GM12878 (cell line): ENCODE measurements around the gene TSPAN10. TPM values are rescaled to one million over a fixed set of nuclear protein-coding genes. Genes with fewer than 3 reads are reported as not detected.

ENCODE experiments used
- ATAC-seq: fragments of 200-7000 bp; cut with Tn5 transposase; 3 replicates; pipeline ENCODE4 v1.9.1; 2020; ENCODE audit warnings: mild to moderate bottlenecking, moderate library complexity
- BruUV-seq: library from RNA; stranded (reverse); fragments of 400-500 nt; replicated peaks from 2 replicates; lab custom pipeline; 2021; lab: Mats Ljungman, UMichigan
- CTCF ChIA-PET: fragments of 300-600 bp; sonication (Branson Sonifier 250); formaldehyde crosslinking; extraction: SDS; loops from one replicate; lab custom pipeline; 2021; ENCODE audit warnings: inconsistent platforms; lab: Yijun Ruan, JAX
- POLR2A ChIA-PET: fragments of 350-600 bp; formaldehyde crosslinking; extraction: SDS; loops from one replicate; lab custom pipeline; 2021; ENCODE audit warnings: inconsistent platforms; lab: Charles Lee
- RAD21 ChIA-PET: fragments of 300-600 bp; sonication (Branson Sonifier 250); formaldehyde crosslinking; loops from one replicate; lab custom pipeline; 2023; ENCODE audit warnings: antibody characterized with exemption; ENCODE audit not compliant: unreplicated experiment; lab: Charles Lee
- SMC1A ChIA-PET: fragments of 300-600 bp; sonication (Branson Sonifier 250); formaldehyde crosslinking; loops from one replicate; lab custom pipeline; 2023; ENCODE audit not compliant: unreplicated experiment, uncharacterized antibody; lab: Charles Lee
- DNase-seq: peaks from one replicate; pipeline ENCODE4 v3.0.0-alpha.2; 2011; ENCODE audit warnings: low read depth, low spot score
- FAIRE-seq: peaks from 3 replicates; lab custom pipeline; 2011; peaks lifted over from hg19 to GRCh38; lab: Jason Lieb, UNC
- H2AFZ ChIP-seq: 2 replicates; pipeline ENCODE4 v1.6.0; 2011; ENCODE audit warnings: low read depth, low read length, control low read depth; ENCODE audit not compliant: control insufficient read depth
- H3K27ac ChIP-seq: 2 replicates; pipeline ENCODE4 v1.5.1; 2011; ENCODE audit warnings: control low read depth; ENCODE audit not compliant: control insufficient read depth, insufficient read depth
- H3K27me3 ChIP-seq, 2 experiments: replicated peaks in 1 of 2; 2 replicates each; pipeline versions ENCODE4 v1.6.0 to v1.6.1; 2011; ENCODE audit warnings: low read length in 1 of 2; ENCODE audit not compliant: control insufficient read depth in 2 of 2, insufficient read depth in 2 of 2
- H3K36me3 ChIP-seq, 2 experiments: 2 replicates each; pipeline ENCODE4 v1.5.1; 2011; ENCODE audit warnings: low read length in 1 of 2; ENCODE audit not compliant: control insufficient read depth in 2 of 2, insufficient read depth in 2 of 2
- H3K4me1 ChIP-seq: 2 replicates; pipeline ENCODE4 v1.6.1; 2011; ENCODE audit warnings: mild to moderate bottlenecking, low read length, moderate library complexity, mixed read lengths; ENCODE audit not compliant: control insufficient read depth, insufficient read depth
- H3K4me2 ChIP-seq: 2 replicates; pipeline ENCODE4 v1.6.0; 2011; ENCODE audit warnings: control low read depth; ENCODE audit not compliant: control insufficient read depth, insufficient read depth
- H3K4me3 ChIP-seq: fragments of 200-600 bp; sonication (generic); 2 replicates; pipeline ENCODE4 v1.5.1; 2016
- H3K79me2 ChIP-seq: 2 replicates; pipeline ENCODE4 v1.6.0; 2011; ENCODE audit warnings: low read length; ENCODE audit not compliant: control insufficient read depth, insufficient read depth
- H3K9ac ChIP-seq: 2 replicates; pipeline ENCODE4 v1.8.0; 2011; ENCODE audit warnings: low read length, control low read depth, mixed read lengths; ENCODE audit not compliant: control insufficient read depth, insufficient read depth
- H3K9me3 ChIP-seq: replicated peaks from 3 replicates; pipeline ENCODE4 v1.5.1; 2011; ENCODE audit warnings: mild to moderate bottlenecking, low read length; ENCODE audit not compliant: control insufficient read depth, insufficient read depth
- H4K20me1 ChIP-seq: 2 replicates; pipeline ENCODE4 v1.6.0; 2011; ENCODE audit not compliant: control insufficient read depth, insufficient read depth
- BACH1 ChIP-seq: fragments of 450-650 bp; IDR thresholded peaks from 2 replicates; pipeline ENCODE4 v1.6.1; 2017; ENCODE audit warnings: mild to moderate bottlenecking, borderline replicate concordance
- BCL11A ChIP-seq: IDR thresholded peaks from 2 replicates; pipeline ENCODE4 v1.6.1; 2011; ENCODE audit warnings: low read depth, low read length
- CBX3 ChIP-seq: fragments of 200-600 bp; sonication (generic); IDR thresholded peaks from 2 replicates; pipeline ENCODE4 v1.6.1; 2016; ENCODE audit warnings: low read depth, borderline replicate concordance
- HDAC6 ChIP-seq: fragments of 200-600 bp; sonication (generic); IDR thresholded peaks from one replicate; pipeline ENCODE4 v1.8.0; 2017; ENCODE audit warnings: antibody characterized with exemption; ENCODE audit not compliant: unreplicated experiment
- IKZF1 ChIP-seq: fragments of 450-650 bp; conservative IDR thresholded peaks from 2 replicates; pipeline ENCODE4 v1.6.1; 2017; ENCODE audit warnings: antibody characterized with exemption, mild to moderate bottlenecking
- KDM1A ChIP-seq: fragments of 200-600 bp; sonication (generic); IDR thresholded peaks from 2 replicates; pipeline ENCODE4 v1.6.1; 2016; ENCODE audit warnings: borderline replicate concordance
- PML ChIP-seq: IDR thresholded peaks from 2 replicates; pipeline ENCODE4 v1.6.1; 2012; ENCODE audit warnings: low read length, inconsistent platforms
- RAD21 ChIP-seq: IDR thresholded peaks from 2 replicates; pipeline ENCODE4 v1.6.1; 2011; ENCODE audit warnings: mild to moderate bottlenecking, low read depth, low read length, moderate library complexity; ENCODE audit not compliant: insufficient read depth
- RFX5 ChIP-seq: IDR thresholded peaks from 2 replicates; pipeline ENCODE4 v1.6.1; 2011; ENCODE audit warnings: low read depth, low read length, improper control_type of control experiment
- SUPT20H ChIP-seq: IDR thresholded peaks from 2 replicates; pipeline ENCODE4 v1.6.1; 2011; ENCODE audit warnings: low read depth, mild to moderate bottlenecking, low read length, moderate library complexity, borderline replicate concordance; ENCODE audit not compliant: control insufficient read depth
- SUZ12 ChIP-seq: fragments of 200-600 bp; sonication (generic); IDR thresholded peaks from one replicate; pipeline ENCODE4 v1.6.1; 2018; ENCODE audit warnings: antibody characterized with exemption, mild to moderate bottlenecking; ENCODE audit not compliant: unreplicated experiment
- ZNF217 ChIP-seq: fragments of 450-650 bp; IDR thresholded peaks from 2 replicates; pipeline ENCODE4 v1.6.1; 2017; ENCODE audit warnings: antibody characterized with exemption, mild to moderate bottlenecking
- WGBS: methylation state at CpG from one replicate; pipeline ENCODE4 v1.1.6; 2016; ENCODE audit warnings: low lambda C conversion rate; ENCODE audit not compliant: insufficient replicate concordance, insufficient coverage; ENCODE audit errors: missing lambda C conversion rate; 5-methylcytosine and 5-hydroxymethylcytosine counted together
- in situ Hi-C: fragments of 300-500 bp; cut with MboI; formaldehyde crosslinking; loops from 9 replicates; pipeline ENCODE4 v1.14.3; 2018; ENCODE audit warnings: mixed read lengths
- intact Hi-C: fragments of 100-400 bp; cut with micrococcal nuclease; formaldehyde crosslinking; loops from one replicate; pipeline ENCODE4 v1.14.2; 2022; ENCODE audit not compliant: unreplicated experiment
- polyA plus RNA-seq, 11 experiments: library from polyadenylated mRNA; depleted of rRNA in 4 of 11; unstranded in 6 of 11; stranded (reverse) in 5 of 11; fragments of >200 nt; fragmentation: Nextera tagmentation in 4 of 11; fragmentation: Illumina TruSeq in 1 of 11; extraction: Ambion mirVana in 4 of 11; extraction: Trizol in 1 of 11; gene quantifications; 1 replicate in 1 of 11; 2 replicates in 10 of 11; pipeline versions ENCODE4 v1.2.1 to v1.2.3, GENCODE V29; 2011 to 2016; ENCODE audit warnings: inconsistent platforms in 2 of 11, missing spikeins in 2 of 11, low read depth in 1 of 11
- total RNA-seq, 4 experiments: library from RNA; depleted of rRNA in 3 of 4; stranded (reverse); fragments of >200 nt in 3 of 4; fragmentation: Illumina TruSeq in 1 of 4; extraction: Trizol in 1 of 4; gene quantifications; 2 replicates each; pipeline versions ENCODE4 v1.2.1 to v1.2.3, GENCODE V29; 2013 to 2021
- TF ChIP-seq, protein P1 (sequence below): fragments of 150-350 bp; IDR thresholded peaks from 2 replicates; pipeline ENCODE4 v1.6.1; 2014; ENCODE audit warnings: mild to moderate bottlenecking, low read depth, low read length
- TF ChIP-seq, protein P2 (sequence below): fragments of 450-650 bp; IDR thresholded peaks from 2 replicates; pipeline ENCODE4 v1.6.1; 2014; ENCODE audit warnings: mild to moderate bottlenecking

The TSPAN10 gene
- total and polyA plus RNA-seq, 10 of the 15 experiments (the other 5 are each of a cell fraction or from before 2014, with no cell fraction given) = 0.13 to 0.82 (median 0.43) TPM

DNA sequence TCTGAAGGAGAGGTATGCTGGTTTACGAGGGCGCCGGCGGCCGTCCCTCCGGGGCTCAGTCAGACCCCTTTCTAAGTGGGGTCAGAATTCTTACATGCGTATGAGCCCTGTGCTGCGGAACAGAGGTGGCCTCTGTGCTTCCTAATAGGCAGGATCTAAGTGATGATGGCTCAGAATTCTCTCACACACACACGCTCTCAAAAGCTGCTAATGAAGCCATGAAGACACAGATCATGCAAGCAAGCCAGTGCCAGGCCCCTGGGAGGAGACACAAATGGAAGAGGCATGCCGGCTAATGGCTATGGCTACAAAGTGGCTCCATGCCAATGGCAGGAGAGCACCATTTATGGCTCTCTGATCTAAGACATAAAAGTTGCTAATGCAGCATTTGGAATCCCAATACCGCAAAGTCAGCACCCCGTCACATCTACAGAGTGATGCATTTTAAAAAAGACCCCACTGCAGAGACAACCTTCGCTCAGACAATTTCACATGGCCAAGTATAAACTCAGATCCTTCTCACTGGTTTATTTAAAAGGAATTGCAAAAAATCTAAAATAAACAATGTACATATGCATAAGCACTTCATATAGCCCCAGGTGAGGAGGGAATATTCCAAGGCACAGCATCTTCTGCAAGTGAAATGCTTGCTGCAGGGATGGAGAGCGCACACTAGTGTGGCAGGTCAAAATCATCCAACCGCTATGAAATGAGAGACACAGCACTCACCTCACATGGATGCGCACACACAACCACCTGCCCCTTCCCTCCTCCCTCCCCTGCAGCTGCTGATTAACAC, 24.6 kb upstream of the TSPAN10 start:
- in situ Hi-C loops (no loop called here), intact Hi-C loops (no loop called here)
- ChIA-PET SMC1A (no interaction called here), CTCF (interaction anchor here (1.0 kb wide), 1 partner anchor 11 kb away, joined by 3 read pairs; no protein-coding TSS in a partner anchor), POLR2A (interaction anchor here (0.6 to 1.0 kb wide), 2 partner anchors 9 to 60 kb away, joined by 3 read pairs; partner anchors contain the start of gene FAAP100), RAD21 (no interaction called here)
- H3K36me3 ChIP-seq = peaks cover 22 to 28% of the 10 kb centered on the region in 2 experiments
- H3K79me2 ChIP-seq = peaks cover 3% of the 10 kb centered on the region; the same call in 1 of the 2 replicates
- H3K4me2 ChIP-seq = no peak overlapping the region
- WGBS = 91% methylated on average over 15 of the region's 16 CpGs
- ATAC-seq (no peak), DNase-seq (no peak), FAIRE-seq (no peak)
- no peak overlapping the region for H3K27ac ChIP-seq
- H3K4me3 ChIP-seq = no peak overlapping the region
- H2AFZ ChIP-seq = no peak overlapping the region
- H3K9me3 ChIP-seq = no peaks in the 10 kb centered on the region
- no peaks in the 10 kb centered on the region for H3K27me3 ChIP-seq
- no peaks in the 10 kb centered on the region for H4K20me1 ChIP-seq
- H3K4me1 ChIP-seq = no peaks in the 10 kb centered on the region
- no TSS peak for BruUV-seq
- TF ChIP-seq RFX5 (no peak), BCL11A (no peak), ZNF217 (no peak), PML (no peak), RAD21 (no peak), CBX3 (no peak), SUZ12 (no peak), IKZF1 (no peak), SUPT20H (no peak), KDM1A (no peak), HDAC6 (no peak), BACH1 (no peak)
- TF ChIP-seq, protein P1, sequence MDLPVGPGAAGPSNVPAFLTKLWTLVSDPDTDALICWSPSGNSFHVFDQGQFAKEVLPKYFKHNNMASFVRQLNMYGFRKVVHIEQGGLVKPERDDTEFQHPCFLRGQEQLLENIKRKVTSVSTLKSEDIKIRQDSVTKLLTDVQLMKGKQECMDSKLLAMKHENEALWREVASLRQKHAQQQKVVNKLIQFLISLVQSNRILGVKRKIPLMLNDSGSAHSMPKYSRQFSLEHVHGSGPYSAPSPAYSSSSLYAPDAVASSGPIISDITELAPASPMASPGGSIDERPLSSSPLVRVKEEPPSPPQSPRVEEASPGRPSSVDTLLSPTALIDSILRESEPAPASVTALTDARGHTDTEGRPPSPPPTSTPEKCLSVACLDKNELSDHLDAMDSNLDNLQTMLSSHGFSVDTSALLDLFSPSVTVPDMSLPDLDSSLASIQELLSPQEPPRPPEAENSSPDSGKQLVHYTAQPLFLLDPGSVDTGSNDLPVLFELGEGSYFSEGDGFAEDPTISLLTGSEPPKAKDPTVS = no peak
- TF ChIP-seq, protein P2, sequence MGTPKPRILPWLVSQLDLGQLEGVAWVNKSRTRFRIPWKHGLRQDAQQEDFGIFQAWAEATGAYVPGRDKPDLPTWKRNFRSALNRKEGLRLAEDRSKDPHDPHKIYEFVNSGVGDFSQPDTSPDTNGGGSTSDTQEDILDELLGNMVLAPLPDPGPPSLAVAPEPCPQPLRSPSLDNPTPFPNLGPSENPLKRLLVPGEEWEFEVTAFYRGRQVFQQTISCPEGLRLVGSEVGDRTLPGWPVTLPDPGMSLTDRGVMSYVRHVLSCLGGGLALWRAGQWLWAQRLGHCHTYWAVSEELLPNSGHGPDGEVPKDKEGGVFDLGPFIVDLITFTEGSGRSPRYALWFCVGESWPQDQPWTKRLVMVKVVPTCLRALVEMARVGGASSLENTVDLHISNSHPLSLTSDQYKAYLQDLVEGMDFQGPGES = no peak
- no peak overlapping the region for H3K9ac ChIP-seq
